Esophagus squamous epithelium (tissue), 4 donors: Measurements from ENCODE around the gene ZSWIM4.

Experiments used
- POLR2A ChIP-seq, 4 donors: fragments of 450-650 bp; IDR thresholded peaks; one replicate each; pipeline ENCODE4 v1.6.1; 2017; ENCODE audit warnings: antibody characterized with exemption in 4 of 4, mild to moderate bottlenecking in 4 of 4, moderate library complexity in 3 of 4
- TF ChIP-seq, protein P1 (sequence below), 6 experiments: fragments of 450-650 bp in 4 of 6; fragments of 200-600 bp in 2 of 6; sonication (generic) in 2 of 6; IDR thresholded peaks; one replicate each; pipeline ENCODE4 v1.5.1; 2016 to 2019; ENCODE audit warnings: antibody characterized with exemption in 6 of 6, mild to moderate bottlenecking in 4 of 6, moderate library complexity in 4 of 6

DNA sequence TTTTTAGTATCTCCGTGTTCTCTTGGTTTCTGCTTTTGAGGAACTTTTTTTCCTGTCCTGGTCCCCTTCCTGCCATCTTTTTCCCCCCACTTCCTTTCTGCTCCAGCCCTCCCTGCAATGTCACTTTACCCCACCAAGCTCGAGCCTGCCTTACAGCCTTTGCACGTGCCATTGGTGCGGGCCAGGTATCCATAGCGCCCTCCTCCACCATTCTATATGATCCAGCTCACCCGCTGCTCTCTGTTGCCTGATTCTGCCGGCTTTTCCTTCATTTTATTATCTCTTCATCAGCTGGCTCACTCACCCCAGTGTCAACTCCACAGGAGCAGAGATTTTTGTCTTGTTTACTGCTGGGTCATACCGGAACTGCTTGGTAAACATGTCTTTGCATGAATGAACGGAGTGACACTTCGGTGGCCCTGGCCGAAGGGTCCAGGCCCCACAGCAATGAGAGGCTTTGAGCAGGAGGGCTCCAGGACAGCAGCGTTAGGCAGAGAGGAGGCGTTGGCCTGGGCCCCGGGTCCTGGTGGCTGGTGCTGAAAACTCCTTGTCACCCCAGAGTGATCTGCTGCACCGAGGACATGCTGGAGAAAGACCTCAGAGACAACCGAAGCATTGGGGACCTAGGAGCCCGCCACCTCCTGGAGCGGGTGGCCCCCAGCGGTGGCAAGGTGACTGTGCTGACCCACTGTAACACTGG lies 29.7 kb upstream of the ZSWIM4 start:
- TF ChIP-seq, protein P1, sequence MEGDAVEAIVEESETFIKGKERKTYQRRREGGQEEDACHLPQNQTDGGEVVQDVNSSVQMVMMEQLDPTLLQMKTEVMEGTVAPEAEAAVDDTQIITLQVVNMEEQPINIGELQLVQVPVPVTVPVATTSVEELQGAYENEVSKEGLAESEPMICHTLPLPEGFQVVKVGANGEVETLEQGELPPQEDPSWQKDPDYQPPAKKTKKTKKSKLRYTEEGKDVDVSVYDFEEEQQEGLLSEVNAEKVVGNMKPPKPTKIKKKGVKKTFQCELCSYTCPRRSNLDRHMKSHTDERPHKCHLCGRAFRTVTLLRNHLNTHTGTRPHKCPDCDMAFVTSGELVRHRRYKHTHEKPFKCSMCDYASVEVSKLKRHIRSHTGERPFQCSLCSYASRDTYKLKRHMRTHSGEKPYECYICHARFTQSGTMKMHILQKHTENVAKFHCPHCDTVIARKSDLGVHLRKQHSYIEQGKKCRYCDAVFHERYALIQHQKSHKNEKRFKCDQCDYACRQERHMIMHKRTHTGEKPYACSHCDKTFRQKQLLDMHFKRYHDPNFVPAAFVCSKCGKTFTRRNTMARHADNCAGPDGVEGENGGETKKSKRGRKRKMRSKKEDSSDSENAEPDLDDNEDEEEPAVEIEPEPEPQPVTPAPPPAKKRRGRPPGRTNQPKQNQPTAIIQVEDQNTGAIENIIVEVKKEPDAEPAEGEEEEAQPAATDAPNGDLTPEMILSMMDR (IDR thresholded peaks at IDR 0.05): peak in 1 of 6 experiments; percentile 9
- no peak for TF ChIP-seq POLR2A (IDR thresholded peaks at IDR 0.05)
